Stimulated activated naive CD8-positive, alpha-beta T cell treated with anti-CD3 and anti-CD28 coated beads, Interleukin-15, Interleukin-2, amounts not matched to agents 100 ng/mL and 50 ng/mL, for 24 hours (primary cell): ENCODE data around the gene METTL23.

ENCODE experiments used
- H3K27ac Mint-ChIP-seq: one replicate; pipeline ENCODE4 v1.8.0; 2021; ENCODE audit warnings: mild to moderate bottlenecking, mixed read lengths
- H3K27me3 Mint-ChIP-seq: one replicate; pipeline ENCODE4 v1.8.0; 2021; ENCODE audit warnings: mixed read lengths
- H3K36me3 Mint-ChIP-seq: one replicate; pipeline ENCODE4 v1.8.0; 2021; ENCODE audit warnings: low read depth, mixed read lengths
- H3K4me1 Mint-ChIP-seq: one replicate; pipeline ENCODE4 v1.8.0; 2021; ENCODE audit warnings: low read depth, mixed read lengths
- H3K4me3 Mint-ChIP-seq: one replicate; pipeline ENCODE4 v1.8.0; 2021; ENCODE audit warnings: mild to moderate bottlenecking, mixed read lengths
- H3K9me3 Mint-ChIP-seq: one replicate; pipeline ENCODE4 v1.8.0; 2021; ENCODE audit warnings: mixed read lengths

METTL23 gene, protein sequence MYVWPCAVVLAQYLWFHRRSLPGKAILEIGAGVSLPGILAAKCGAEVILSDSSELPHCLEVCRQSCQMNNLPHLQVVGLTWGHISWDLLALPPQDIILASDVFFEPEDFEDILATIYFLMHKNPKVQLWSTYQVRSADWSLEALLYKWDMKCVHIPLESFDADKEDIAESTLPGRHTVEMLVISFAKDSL

DNA sequence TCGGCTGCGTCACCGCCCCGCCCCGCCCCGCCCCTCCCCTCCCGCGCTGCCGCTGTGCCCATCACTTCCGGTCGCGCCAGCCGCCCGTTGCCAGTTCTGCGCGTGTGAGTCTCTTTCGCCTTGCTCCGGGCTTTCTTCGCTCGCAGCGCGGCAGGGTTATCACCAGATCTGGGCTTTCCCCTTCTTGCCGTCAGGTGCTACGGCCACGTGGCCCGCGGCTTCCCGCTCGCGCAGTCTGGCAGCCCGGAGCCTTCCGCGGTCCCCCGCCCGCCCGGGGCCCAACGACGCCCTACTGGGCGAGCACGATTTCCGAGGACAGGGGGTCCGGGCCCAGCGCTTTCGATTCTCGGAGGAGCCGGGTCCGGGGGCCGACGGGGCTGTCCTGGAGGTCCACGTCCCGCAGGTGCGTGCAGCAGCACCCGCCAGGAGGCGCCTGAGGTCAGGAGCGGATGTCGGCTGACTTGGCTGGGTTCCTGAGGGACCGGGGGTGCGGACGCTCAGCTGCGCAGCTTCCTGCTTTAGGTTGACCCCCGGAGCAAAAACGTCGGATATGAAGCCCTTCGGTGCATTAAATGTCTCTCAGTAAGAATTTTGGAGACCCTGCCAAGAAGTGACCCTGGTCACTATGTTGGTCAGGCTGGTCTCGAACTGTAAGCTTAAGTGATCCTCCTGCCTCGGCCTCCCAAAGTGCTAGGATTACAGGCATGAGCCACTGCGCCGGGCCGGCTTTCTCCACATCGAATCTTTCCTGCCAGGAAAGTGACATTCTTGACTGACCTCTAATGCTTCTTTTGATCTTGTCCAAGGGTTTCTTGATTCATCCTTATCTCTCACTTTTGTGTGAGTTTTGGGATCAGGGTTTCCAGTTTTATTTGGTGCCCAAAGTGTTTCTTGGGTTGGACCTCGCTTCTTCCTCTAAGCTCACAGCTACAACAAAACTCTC, at the start of gene METTL23:
Gene METTL23, plus strand, starts transcription at position 64 of the 943 bp plus-strand sequence. CDS start 2,872 bp downstream, outside the sequence.
- Mint-ChIP-seq H3K4me1 (peaks cover 67% of the 10 kb centered on the region), H3K36me3 (peaks cover 61% of the 10 kb centered on the region), H3K4me3 (peak within 1 kb of the TSS; percentile 94), H3K27ac (peak within 1 kb of the TSS; percentile 95), H3K27me3 (no peaks in the 10 kb centered on the region), H3K9me3 (no peaks in the 10 kb centered on the region)

GRCh38 chr17:76677406-76677805, 49.2 kb upstream of the METTL23 start:
- Mint-ChIP-seq H3K36me3 (no peaks in the 10 kb centered on the region), H3K9me3 (no peaks in the 10 kb centered on the region), H3K27me3 (no peaks in the 10 kb centered on the region), H3K27ac (no peak overlapping the region), H3K4me3 (no peak overlapping the region), H3K4me1 (peaks cover 21% of the 10 kb centered on the region)

- Mint-ChIP-seq H3K9me3 (no peaks in the 10 kb centered on the region), H3K27me3 (no peaks in the 10 kb centered on the region), H3K27ac (no peak overlapping the region), H3K4me3 (no peak overlapping the region), H3K36me3 (no peaks in the 10 kb centered on the region), H3K4me1 (peaks cover 12% of the 10 kb centered on the region)
Measured at GRCh38 chr17:76678330-76678729, 48.3 kb upstream of the METTL23 start.

DNA sequence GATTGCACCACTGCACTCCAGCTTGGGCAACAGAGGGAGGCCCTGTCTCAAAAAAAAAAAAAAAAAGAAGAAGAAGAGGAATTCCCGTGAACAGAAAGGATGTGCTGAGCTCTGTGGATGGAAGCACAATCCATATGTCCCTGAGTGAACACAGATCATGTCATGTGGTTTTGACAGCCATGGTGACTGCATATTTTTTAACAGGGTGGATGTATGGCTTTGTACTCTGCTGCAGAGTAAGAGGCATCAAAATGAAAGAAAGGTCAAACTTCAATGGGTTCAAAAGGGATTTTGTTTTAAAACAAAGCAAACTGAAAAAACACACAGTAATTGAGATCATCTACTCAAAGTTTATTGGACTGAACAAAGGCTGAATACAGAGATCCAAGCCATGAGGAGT, 47.4 kb upstream of the METTL23 start:
- Mint-ChIP-seq H3K4me1 (peaks cover 8% of the 10 kb centered on the region), H3K27ac (no peak overlapping the region)

DNA sequence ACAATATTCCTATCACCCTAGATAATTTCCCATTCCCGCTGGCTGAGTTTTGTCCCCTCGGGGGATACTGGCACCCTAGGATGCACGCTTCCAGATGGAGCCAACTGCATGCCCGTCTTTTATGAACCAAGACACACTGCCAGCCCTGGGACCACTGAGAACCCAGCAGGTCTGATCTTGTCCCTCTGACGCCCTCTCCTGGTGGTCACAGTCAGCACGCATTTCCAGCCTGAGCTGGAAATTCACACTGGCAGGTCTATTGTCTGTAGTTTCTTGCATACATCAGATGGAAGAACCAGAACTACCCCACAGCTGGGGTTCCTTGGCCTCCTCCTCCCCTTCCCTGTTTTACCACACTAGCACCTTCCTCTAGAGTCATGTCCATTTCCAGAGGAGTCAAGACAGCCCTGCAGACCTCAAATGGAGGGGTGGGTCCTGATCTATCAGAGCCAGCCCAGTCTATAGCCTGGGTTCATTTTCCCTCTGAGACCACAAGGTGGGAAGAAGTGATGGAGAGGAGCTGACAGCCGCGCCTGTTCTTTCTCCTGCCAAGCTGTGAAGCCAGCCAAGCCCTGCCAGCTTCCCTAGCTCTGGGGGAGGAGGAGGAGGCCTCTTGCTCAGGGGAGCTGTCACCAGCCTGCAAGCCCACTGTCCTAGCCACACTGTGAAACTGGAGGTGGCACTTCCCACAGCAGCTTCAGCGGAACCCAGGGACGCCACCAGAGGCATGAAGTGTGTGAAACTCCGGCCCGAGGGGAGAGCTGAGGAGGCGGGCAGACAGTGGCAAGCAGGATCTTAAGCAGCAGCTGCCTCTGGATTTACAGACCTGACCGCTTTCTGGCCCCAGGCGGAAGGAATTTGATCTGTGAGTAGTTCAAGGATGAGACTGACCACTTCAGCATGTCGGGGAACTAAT, 45.2 kb upstream of the METTL23 start:
- no peaks in the 10 kb centered on the region for H3K36me3 Mint-ChIP-seq
- H3K27me3 Mint-ChIP-seq, result no peaks in the 10 kb centered on the region
- no peak overlapping the region for H3K27ac Mint-ChIP-seq
- no peaks in the 10 kb centered on the region for H3K9me3 Mint-ChIP-seq
- no peak overlapping the region for H3K4me3 Mint-ChIP-seq
- peaks cover 8% of the 10 kb centered on the region for H3K4me1 Mint-ChIP-seq

More for the DNA sequence above, 47.4 kb upstream of the METTL23 start:
- Mint-ChIP-seq H3K27me3 (no peaks in the 10 kb centered on the region), H3K36me3 (no peaks in the 10 kb centered on the region), H3K9me3 (no peaks in the 10 kb centered on the region), H3K4me3 (no peak overlapping the region)

DNA sequence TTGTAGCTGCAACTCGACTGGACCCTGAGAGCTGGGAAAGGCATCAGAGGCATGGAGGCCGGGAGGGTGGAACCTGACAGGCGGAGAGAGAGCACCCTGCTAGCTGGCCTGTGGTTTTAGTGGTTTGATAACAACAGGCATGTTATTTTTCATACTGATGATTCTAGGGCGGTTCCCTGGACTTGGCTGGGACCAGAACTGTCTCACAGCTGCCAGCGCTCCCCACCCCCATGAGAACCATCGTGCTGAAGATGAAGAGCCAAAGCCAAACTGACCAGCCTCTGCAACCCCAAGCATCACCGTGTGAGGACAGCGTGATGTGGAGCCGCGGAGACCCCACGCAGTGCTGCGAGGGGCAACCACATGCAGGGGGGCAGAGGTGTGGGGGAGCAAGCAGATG, 44.3 kb upstream of the METTL23 start:
- H3K36me3 Mint-ChIP-seq, result no peaks in the 10 kb centered on the region
- no peak overlapping the region for H3K27ac Mint-ChIP-seq
- no peaks in the 10 kb centered on the region for H3K27me3 Mint-ChIP-seq
- H3K4me1 Mint-ChIP-seq, result peaks cover 8% of the 10 kb centered on the region
- no peaks in the 10 kb centered on the region for H3K9me3 Mint-ChIP-seq
- no peak overlapping the region for H3K4me3 Mint-ChIP-seq

DNA sequence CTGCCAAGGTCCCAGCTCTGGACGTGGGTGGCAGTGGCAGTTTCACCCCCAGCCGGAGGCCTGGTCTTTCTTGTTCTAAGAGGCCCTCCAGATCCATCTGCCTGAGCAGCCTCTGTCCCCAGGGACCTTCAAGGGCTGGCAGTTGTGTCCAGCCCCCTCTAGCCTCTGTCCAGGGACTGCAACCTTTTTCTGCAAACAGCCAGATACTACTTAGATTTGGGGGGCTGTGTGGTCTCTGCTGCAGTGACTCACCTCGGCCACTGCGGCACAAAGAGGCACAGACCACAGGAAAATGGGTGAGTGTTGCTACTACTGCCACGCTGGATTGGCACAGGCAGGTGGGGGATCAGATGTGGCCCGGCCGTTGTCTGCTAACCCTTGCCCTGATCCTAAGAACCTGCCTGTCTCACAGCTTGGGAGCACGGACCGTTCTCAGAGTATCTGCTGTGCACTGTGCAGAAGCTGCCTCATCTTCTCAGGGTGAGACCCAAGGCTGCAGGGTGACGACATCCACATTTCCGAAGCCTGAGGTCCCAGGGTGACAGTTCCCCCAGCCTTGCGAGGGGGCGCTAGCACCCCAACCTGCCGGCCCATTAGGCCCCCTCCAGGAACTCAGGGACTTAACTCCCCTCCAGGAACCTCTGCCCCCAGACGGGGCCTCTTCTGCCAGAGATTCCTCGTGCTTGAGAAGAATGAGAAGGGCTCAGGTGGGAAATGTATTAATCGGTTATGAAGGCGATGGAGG, 43.5 kb upstream of the METTL23 start:
- no peak overlapping the region for H3K27ac Mint-ChIP-seq
- H3K4me1 Mint-ChIP-seq, result peaks cover 8% of the 10 kb centered on the region
- no peak overlapping the region for H3K4me3 Mint-ChIP-seq

DNA sequence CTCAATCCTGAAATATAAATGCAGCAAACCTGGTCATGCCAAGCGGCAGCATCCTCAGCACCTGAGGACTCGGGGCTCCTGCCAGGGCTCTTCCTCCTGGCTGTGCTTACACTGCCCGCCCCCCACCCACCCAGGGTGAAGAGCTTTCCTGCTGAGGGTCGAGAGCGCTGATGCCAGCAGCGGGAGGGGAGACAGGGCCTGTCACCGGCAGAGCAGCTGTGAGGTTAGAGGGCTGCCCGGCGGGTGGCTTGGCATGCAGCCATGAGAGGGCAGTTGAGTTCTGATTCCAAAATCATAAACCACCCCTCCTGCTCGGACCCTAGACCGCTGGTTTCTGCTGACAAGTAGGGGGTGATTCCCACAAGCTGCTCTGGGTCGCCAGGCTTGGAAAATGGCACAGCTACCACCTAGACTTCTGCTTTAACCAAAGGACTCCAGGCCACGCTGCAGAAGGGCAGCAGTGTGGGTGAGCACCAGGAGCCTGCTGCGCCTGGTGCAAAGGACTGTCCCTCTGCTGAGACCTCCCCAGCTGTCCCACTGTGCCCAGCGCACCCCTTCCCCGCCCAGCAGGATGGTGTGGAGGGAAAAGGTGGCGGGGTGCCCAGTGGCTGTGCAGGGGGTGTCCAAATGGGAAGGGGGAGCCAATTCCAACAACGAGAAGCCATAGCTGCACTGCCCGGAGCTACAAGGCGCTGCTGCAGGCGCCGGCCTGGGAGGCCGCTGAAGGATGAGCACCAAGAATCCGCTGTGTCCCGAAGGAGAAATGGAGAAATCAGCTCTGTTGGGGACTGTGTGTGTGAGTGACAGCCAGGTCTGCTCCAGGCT, 42.5 kb upstream of the METTL23 start:
- Mint-ChIP-seq H3K4me3 (no peak overlapping the region), H3K4me1 (peaks cover 8% of the 10 kb centered on the region), H3K36me3 (no peaks in the 10 kb centered on the region), H3K27ac (no peak overlapping the region), H3K9me3 (no peaks in the 10 kb centered on the region), H3K27me3 (no peaks in the 10 kb centered on the region)

More for the DNA sequence above, 43.5 kb upstream of the METTL23 start:
- no peaks in the 10 kb centered on the region for H3K36me3 Mint-ChIP-seq
- H3K9me3 Mint-ChIP-seq, result no peaks in the 10 kb centered on the region
- H3K27me3 Mint-ChIP-seq, result no peaks in the 10 kb centered on the region

DNA sequence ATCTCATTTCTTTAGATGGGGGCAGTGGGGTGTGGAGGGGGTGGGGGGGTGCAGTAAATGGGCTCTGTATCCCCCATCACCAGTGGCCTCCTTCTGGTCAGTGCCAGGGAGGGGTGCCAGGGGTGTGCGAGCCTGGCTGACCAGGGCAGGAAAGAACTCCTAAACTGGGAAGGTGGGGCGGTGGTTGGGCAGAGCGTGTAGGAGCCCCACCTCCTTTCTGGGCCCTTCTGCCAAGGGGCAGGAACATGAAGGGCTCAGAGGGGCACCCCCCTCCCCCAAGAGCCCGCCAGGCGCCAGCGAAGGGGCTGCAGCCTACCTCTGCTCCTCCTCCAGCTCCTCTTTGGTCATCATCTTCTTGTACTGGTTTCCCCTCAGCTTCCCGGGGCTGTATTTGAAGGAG, 41.9 kb upstream of the METTL23 start:
- no peaks in the 10 kb centered on the region for H3K9me3 Mint-ChIP-seq
- H3K27ac Mint-ChIP-seq, result no peak overlapping the region
- peaks cover 4% of the 10 kb centered on the region for H3K4me1 Mint-ChIP-seq
- H3K36me3 Mint-ChIP-seq, result no peaks in the 10 kb centered on the region
- no peak overlapping the region for H3K4me3 Mint-ChIP-seq
- H3K27me3 Mint-ChIP-seq, result no peaks in the 10 kb centered on the region

DNA sequence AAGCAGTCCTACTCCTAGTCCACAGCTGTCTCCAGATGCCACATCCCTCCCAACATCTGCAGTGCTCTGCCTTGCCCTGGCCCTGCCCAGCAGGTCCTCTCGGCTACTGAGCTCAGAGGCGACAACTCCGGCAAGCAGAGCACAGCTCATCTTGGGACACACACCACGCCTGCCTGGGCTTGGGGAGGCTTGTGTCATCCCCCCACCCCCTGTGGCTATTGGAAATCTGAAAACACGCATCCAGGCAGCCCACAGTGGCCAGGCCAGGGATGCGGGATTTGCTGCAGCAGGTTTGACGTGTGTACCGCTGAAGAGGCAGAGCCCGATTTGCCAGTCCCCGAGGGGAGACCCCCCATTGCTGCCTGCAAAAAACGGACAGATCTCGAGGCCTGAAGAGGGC, 41.3 kb upstream of the METTL23 start:
- peaks cover 4% of the 10 kb centered on the region for H3K4me1 Mint-ChIP-seq
- H3K4me3 Mint-ChIP-seq, result no peak overlapping the region
- no peak overlapping the region for H3K27ac Mint-ChIP-seq
- no peaks in the 10 kb centered on the region for H3K36me3 Mint-ChIP-seq
- no peaks in the 10 kb centered on the region for H3K9me3 Mint-ChIP-seq
- no peaks in the 10 kb centered on the region for H3K27me3 Mint-ChIP-seq

GRCh38 chr17:76685846-76686245, 40.8 kb upstream of the METTL23 start:
- no peaks in the 10 kb centered on the region for H3K27me3 Mint-ChIP-seq
- no peaks in the 10 kb centered on the region for H3K36me3 Mint-ChIP-seq
- no peak overlapping the region for H3K4me3 Mint-ChIP-seq

DNA sequence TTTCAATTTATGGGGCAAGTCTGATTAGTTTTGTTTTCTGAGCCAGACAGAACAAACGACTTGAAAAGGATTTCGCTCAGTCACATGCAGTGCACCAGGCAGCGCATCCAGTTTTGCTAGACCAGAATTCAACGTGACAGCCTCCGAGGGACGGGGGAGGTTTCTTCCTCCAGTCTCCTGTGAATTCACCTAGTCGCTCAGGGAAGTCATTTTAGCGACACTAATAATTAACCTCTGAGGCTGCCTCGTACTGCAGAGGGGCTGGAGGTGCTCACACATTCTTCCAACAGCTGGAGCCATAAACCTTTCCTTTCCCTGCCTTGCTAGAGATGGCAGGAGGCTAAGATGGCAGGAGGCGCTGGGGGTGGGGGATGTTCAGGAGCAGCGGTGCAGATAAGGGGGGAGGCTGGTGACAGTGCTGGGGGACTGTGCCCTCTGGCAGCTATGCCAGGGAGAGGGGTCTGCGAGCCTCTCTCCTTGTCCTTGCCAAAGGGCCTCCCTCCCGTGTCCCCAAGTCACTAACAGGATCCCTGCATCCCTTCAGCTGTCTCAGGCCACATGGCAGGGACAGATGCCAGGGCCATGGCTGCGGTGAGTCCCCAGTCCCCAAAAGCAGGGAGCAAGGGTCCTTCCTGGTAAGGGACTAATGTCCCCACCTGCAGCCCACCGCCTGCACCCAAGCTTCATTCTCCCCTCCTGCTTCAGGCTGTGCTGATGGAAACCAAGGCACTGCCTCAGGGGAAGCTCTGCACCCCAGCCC, 39.9 kb upstream of the METTL23 start:
- Mint-ChIP-seq H3K36me3 (no peaks in the 10 kb centered on the region), H3K27me3 (no peaks in the 10 kb centered on the region), H3K4me3 (no peak overlapping the region), H3K4me1 (peaks cover 4% of the 10 kb centered on the region), H3K27ac (no peak overlapping the region), H3K9me3 (no peaks in the 10 kb centered on the region)

More at GRCh38 chr17:76685846-76686245, 40.8 kb upstream of the METTL23 start:
- H3K4me1 Mint-ChIP-seq, result peaks cover 4% of the 10 kb centered on the region
- no peak overlapping the region for H3K27ac Mint-ChIP-seq
- no peaks in the 10 kb centered on the region for H3K9me3 Mint-ChIP-seq
